HepG2 (cell line): Measurements from ENCODE around the gene TLE1. TPM values are rescaled to one million over a fixed set of nuclear protein-coding genes. Genes with fewer than 3 reads are reported as not detected.
A peak's percentile ranks its signal among the peaks of the same experiment; 100 is the strongest.

ENCODE experiments used
- HOXA3 ChIP-seq: sonication (generic); formaldehyde crosslinking; IDR thresholded peaks from 2 replicates; pipeline ENCODE4 v1.5.0; 2020; ENCODE audit warnings: missing genetic modification reagents
- MED1 ChIP-seq: sonication (generic); formaldehyde crosslinking; IDR thresholded peaks from 2 replicates; pipeline ENCODE4 v1.4.0; 2020; ENCODE audit warnings: missing genetic modification reagents
- NCOA5 ChIP-seq: sonication (generic); formaldehyde crosslinking; IDR thresholded peaks from 2 replicates; pipeline ENCODE4 v1.4.0; 2020; ENCODE audit warnings: missing genetic modification reagents
- POGZ ChIP-seq: sonication (generic); formaldehyde crosslinking; IDR thresholded peaks from 2 replicates; pipeline ENCODE4 v1.4.0; 2020; ENCODE audit warnings: mild to moderate bottlenecking, missing genetic modification reagents
- RFXAP ChIP-seq: sonication (generic); formaldehyde crosslinking; IDR thresholded peaks from 2 replicates; pipeline ENCODE4 v1.4.0; 2020; ENCODE audit warnings: missing genetic modification reagents, borderline replicate concordance
- SOX5 ChIP-seq: IDR thresholded peaks from 2 replicates; pipeline ENCODE4 v1.6.1; 2016; ENCODE audit warnings: borderline replicate concordance
- STAG1 ChIP-seq: sonication (generic); formaldehyde crosslinking; IDR thresholded peaks from 2 replicates; pipeline ENCODE4 v1.4.0; 2020; ENCODE audit warnings: missing genetic modification reagents
- ZMYM2 ChIP-seq: sonication (generic); formaldehyde crosslinking; IDR thresholded peaks from 2 replicates; pipeline ENCODE4 v1.8.0; 2022; ENCODE audit warnings: mild to moderate bottlenecking, missing genetic modification reagents
- ZMYM4 ChIP-seq: sonication (generic); formaldehyde crosslinking; IDR thresholded peaks from 2 replicates; pipeline ENCODE4 v1.8.1; 2023; ENCODE audit warnings: mild to moderate bottlenecking, missing genetic modification reagents
- ZNF260 ChIP-seq: sonication (generic); formaldehyde crosslinking; IDR thresholded peaks from 2 replicates; pipeline ENCODE4 v1.4.0; 2020; ENCODE audit warnings: missing genetic modification reagents, low read depth, mild to moderate bottlenecking, borderline replicate concordance
- ZNF34 ChIP-seq: sonication (generic); formaldehyde crosslinking; IDR thresholded peaks from 2 replicates; pipeline ENCODE4 v1.4.0; 2020; ENCODE audit warnings: mild to moderate bottlenecking, missing genetic modification reagents, borderline replicate concordance
- ZNF432 ChIP-seq: sonication (generic); formaldehyde crosslinking; IDR thresholded peaks from 2 replicates; pipeline ENCODE4 v1.5.0; 2020; ENCODE audit warnings: missing genetic modification reagents, mild to moderate bottlenecking, borderline replicate concordance
- ZSCAN20 ChIP-seq: sonication (generic); formaldehyde crosslinking; IDR thresholded peaks from 2 replicates; pipeline ENCODE4 v1.4.0; 2020; ENCODE audit warnings: missing genetic modification reagents, mild to moderate bottlenecking, borderline replicate concordance
- polyA plus RNA-seq, 8 experiments: library from polyadenylated mRNA; depleted of rRNA in 3 of 8; stranded (reverse) in 7 of 8; unstranded in 1 of 8; fragments of >200 nt; fragmentation: Illumina TruSeq in 4 of 8; extraction: Trizol in 4 of 8; gene quantifications; 2 replicates each; pipeline versions ENCODE4 v1.2.1 to v1.2.3, GENCODE V29; 2011 to 2016; ENCODE audit warnings: low read depth in 4 of 8, missing spikeins in 1 of 8, mixed read lengths in 1 of 8; ENCODE audit not compliant: insufficient read depth in 1 of 8
- total RNA-seq, 5 experiments: library from RNA; depleted of rRNA; stranded (reverse); fragments of >200 nt; fragmentation: Illumina TruSeq; extraction: Trizol; gene quantifications; 2 replicates each; pipeline ENCODE4 v1.2.3, GENCODE V29; 2016; ENCODE audit warnings: low read depth in 1 of 5
- TF ChIP-seq, protein P1 (sequence below): sonication (generic); formaldehyde crosslinking; IDR thresholded peaks from 2 replicates; pipeline ENCODE4 v1.8.0; 2022; ENCODE audit warnings: missing genetic modification reagents, mild to moderate bottlenecking, moderate library complexity, borderline replicate concordance
- TF ChIP-seq, protein P2 (sequence below): sonication (generic); formaldehyde crosslinking; IDR thresholded peaks from 2 replicates; pipeline ENCODE4 v1.4.0; 2020; ENCODE audit warnings: mild to moderate bottlenecking, missing genetic modification reagents, borderline replicate concordance
- TF ChIP-seq, protein P3 (sequence below): sonication (generic); formaldehyde crosslinking; IDR thresholded peaks from 2 replicates; pipeline ENCODE4 v1.8.1; 2023; ENCODE audit warnings: mild to moderate bottlenecking, moderate library complexity, missing genetic modification reagents

The TLE1 gene
- total and polyA plus RNA-seq, 2 of the 13 experiments (the other 11 are each of a cell fraction or from before 2014, with no cell fraction given), result 35.9 to 109 TPM

DNA sequence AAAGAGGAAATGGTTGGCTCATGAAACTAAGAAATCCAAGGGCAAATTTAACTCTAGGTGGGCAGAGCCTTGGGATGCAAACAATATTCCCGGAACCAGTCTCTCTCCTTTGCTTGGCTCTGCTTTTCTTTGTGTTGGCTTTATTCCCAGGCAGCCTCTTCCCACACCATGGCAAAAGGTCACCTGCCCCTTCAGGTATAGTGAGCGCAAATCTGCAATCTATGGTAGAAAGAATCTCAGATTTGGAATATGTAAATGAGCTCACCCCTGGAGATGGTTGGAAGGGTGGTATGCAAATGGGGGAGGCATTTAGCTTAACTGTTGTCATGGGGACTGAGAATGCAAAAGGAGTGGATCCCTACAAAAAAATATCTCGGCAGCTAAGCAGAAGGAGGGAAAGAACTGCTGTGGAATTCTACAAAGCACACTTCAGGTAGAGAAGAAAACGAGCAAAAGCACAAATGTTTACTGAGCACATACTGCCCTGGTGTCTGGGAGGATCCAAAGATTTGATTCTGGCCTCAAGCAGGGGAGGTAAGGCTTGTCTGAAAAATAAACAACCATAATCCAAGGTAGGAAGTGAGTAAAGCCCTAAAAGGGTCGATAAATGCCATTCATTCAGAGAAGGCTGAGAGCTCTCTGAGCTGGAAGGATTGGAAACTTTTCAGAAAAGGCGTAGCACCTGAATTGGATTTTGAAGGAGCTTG, 139.7 kb downstream of the TLE1 start (continued):
- TF ChIP-seq, protein P1, sequence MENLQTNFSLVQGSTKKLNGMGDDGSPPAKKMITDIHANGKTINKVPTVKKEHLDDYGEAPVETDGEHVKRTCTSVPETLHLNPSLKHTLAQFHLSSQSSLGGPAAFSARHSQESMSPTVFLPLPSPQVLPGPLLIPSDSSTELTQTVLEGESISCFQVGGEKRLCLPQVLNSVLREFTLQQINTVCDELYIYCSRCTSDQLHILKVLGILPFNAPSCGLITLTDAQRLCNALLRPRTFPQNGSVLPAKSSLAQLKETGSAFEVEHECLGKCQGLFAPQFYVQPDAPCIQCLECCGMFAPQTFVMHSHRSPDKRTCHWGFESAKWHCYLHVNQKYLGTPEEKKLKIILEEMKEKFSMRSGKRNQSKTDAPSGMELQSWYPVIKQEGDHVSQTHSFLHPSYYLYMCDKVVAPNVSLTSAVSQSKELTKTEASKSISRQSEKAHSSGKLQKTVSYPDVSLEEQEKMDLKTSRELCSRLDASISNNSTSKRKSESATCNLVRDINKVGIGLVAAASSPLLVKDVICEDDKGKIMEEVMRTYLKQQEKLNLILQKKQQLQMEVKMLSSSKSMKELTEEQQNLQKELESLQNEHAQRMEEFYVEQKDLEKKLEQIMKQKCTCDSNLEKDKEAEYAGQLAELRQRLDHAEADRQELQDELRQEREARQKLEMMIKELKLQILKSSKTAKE (CRISPR knock-in tag), result peak; percentile 72
- no peak for TF ChIP-seq NCOA5
- peak; percentile 57; the same call in 1 of the 2 replicates for TF ChIP-seq MED1
- no peak for TF ChIP-seq ZNF260 (CRISPR knock-in tag)
- peak; percentile 40; the same call in 1 of the 2 replicates for TF ChIP-seq ZMYM2
- TF ChIP-seq, protein P2, sequence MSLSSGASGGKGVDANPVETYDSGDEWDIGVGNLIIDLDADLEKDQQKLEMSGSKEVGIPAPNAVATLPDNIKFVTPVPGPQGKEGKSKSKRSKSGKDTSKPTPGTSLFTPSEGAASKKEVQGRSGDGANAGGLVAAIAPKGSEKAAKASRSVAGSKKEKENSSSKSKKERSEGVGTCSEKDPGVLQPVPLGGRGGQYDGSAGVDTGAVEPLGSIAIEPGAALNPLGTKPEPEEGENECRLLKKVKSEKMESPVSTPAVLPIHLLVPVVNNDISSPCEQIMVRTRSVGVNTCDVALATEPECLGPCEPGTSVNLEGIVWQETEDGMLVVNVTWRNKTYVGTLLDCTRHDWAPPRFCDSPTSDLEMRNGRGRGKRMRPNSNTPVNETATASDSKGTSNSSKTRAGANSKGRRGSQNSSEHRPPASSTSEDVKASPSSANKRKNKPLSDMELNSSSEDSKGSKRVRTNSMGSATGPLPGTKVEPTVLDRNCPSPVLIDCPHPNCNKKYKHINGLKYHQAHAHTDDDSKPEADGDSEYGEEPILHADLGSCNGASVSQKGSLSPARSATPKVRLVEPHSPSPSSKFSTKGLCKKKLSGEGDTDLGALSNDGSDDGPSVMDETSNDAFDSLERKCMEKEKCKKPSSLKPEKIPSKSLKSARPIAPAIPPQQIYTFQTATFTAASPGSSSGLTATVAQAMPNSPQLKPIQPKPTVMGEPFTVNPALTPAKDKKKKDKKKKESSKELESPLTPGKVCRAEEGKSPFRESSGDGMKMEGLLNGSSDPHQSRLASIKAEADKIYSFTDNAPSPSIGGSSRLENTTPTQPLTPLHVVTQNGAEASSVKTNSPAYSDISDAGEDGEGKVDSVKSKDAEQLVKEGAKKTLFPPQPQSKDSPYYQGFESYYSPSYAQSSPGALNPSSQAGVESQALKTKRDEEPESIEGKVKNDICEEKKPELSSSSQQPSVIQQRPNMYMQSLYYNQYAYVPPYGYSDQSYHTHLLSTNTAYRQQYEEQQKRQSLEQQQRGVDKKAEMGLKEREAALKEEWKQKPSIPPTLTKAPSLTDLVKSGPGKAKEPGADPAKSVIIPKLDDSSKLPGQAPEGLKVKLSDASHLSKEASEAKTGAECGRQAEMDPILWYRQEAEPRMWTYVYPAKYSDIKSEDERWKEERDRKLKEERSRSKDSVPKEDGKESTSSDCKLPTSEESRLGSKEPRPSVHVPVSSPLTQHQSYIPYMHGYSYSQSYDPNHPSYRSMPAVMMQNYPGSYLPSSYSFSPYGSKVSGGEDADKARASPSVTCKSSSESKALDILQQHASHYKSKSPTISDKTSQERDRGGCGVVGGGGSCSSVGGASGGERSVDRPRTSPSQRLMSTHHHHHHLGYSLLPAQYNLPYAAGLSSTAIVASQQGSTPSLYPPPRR, result peak; percentile 83; the same call in 1 of the 2 replicates
- TF ChIP-seq ZNF34 (CRISPR knock-in tag), result no peak
- TF ChIP-seq POGZ (CRISPR knock-in tag), result peak; percentile 59; the same call in 1 of the 2 replicates
- TF ChIP-seq SOX5 (CRISPR knock-in tag), result peak; percentile 30; the same call in 1 of the 2 replicates
- TF ChIP-seq ZSCAN20 (CRISPR knock-in tag), result 0 out of 2 replicates have a peak, but pooled peaks have one; percentile 73
- TF ChIP-seq, protein P3, sequence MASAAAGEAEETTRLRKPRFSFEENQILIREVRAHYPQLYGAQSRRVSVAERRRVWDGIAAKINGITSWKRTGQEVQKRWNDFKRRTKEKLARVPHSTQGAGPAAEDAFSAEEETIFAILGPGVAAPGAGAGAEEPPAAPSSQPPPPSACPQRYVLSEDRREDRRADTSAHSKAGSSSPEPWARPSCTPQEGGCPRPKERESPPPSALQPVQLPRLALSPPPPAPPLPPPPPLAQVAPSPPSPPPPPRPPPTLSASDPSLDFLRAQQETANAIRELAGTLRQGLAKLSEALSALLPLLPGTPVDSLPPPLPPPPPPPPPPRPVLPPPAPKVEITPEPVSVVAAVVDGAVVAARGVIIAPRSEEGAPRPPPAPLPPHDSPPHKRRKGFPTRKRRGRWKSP (CRISPR knock-in tag), result peak; percentile 57; the same call in 1 of the 2 replicates
- TF ChIP-seq ZMYM4, result peak; percentile 34; the same call in 1 of the 2 replicates
- peak; percentile 31; the same call in 1 of the 2 replicates for TF ChIP-seq STAG1 (CRISPR knock-in tag)
- TF ChIP-seq ZNF432 (CRISPR knock-in tag), result no peak
- peak; percentile 78 for TF ChIP-seq RFXAP (CRISPR knock-in tag)
- peak; percentile 36; the same call in 1 of the 2 replicates for TF ChIP-seq HOXA3
